Activated CD4-positive, CD25-positive, alpha-beta regulatory T cell treated with anti-CD3 and anti-CD28 coated beads, Interleukin-2, amount 50 U/mL, for 16 hours (primary cell): ENCODE measurements around the gene ZFAND2A.
"Not testable (repeated sequence)": the region's sequence is repeated elsewhere in the genome, so short reads cannot be mapped to it uniquely, and the experiment has no call there.

Source experiments
- DNase-seq: peaks from one replicate; pipeline ENCODE4 v3.0.0-alpha.2; 2020; ENCODE audit warnings: low read depth, low spot score

Gene ZFAND2A

GRCh38 chr7:1151653-1152425 is 8.2 kb downstream of the ZFAND2A start:
- no peak for DNase-seq

- DNase-seq = no peak
Measured at GRCh38 chr7:1151156-1151555, 8.8 kb downstream of the ZFAND2A start.

- no peak for DNase-seq
Measured at GRCh38 chr7:1150400-1151002, 9.5 kb downstream of the ZFAND2A start.

DNA sequence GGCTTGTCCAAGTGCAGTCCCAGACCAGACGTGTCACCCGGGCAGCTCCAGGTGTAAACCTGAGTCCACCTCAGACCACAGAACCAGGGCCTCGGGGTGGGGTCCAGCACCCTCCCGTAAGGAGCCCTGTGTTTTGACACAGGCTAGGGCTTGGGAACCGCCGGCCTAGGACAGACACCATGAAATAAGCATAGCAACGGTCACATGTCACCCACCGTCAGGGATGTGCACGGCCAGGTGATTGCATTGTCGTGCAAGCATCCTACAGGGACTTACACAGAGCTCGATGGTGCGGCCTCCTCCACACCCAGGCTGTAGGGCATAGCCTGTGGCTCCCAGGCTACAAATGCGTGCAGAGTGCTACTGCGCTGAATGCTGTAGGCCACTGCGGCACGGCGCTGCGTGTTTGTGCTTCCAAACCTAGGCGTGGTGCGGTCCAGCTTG is 10.6 kb downstream of the ZFAND2A start:
- no peak for DNase-seq

DNA sequence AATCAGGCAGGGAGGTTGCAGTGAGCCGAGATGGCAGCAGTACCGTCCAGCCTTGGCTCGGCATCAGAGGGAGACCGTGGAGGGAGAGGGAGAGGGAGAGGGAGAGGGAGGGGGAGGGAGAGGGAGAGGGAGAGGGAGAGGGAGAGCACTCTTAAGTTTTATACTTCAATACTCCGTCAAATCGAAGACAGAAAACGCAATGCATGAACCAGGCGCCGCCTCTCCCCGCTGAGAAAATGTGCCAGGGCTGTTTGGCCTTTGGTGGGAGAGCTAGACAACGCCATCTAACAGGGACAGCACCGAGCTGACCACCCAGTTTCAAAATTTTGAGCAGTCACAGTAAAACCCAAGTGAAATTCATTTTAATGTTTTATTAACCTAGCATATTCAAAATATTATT is 12.1 kb downstream of the ZFAND2A start:
- DNase-seq = not testable (repeated sequence)

GRCh38 chr7:1144269-1144771 is 15.7 kb downstream of the ZFAND2A start:
- no peak for DNase-seq

DNA sequence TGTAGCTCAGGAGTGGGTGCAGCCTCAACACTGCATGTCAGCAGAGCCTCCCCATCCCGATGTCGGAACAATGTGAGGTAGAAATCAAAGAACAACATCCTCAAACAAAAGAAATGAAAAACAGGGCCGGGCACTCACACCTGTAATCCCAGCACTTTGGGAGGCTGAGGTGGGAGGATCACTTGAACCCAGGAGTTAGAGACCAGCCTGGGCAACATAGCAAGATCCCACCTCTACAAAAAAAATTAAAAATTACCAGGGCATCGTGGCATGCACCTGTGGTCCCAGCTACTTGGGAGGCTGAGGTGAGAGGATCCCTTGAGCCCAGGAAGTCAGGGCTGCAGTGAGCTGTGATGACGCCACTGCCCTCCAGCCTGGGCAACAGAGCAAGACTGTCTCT is 17.0 kb downstream of the ZFAND2A start:
- DNase-seq = not testable (repeated sequence)

DNA sequence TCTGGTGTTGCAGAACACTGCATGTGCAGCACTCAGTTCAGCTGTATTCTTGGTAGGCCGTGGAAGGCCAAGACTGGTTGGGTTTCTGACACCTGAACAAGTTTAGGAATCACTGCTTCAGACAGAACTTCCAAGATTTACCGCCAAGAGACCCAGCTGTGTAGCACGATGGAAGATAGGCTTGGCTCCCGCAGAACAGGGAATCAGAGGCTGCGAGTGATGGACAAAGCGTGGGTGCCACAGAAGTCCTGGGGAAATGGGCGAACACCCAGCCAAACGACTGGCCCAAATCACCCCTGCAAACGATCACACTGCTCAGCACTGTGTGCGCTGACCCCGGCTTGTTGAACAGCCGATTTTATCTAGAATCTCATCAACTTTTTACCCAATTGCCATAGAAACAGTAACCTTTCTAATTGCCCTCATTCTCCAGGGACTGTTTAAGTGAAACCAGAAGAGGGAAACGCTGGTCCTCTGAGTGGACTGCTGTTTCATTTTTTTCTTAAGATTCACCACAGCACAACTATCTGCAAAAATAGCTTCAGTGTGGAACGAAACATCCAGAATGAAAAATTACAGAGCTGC is 17.9 kb downstream of the ZFAND2A start:
- DNase-seq = no peak

DNA sequence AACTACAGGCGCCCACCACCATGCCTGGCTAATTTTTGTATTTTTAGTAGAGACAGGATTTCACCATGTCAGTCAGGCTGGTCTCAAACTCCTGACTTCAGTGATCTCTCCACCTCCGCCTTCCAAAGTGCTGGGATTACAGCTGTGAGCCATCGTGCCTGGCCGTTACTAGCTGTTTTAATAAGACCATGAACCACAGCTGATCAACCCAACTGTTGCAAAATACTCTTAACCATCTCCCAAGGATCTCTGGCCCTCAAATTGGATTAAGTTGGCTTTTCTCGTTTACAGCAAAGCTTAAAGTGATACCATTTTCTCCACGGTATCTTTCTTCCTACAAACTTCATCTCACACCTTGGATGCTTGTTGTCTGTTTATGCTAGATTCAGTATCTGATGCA is 18.3 kb downstream of the ZFAND2A start:
- DNase-seq = no peak

DNA sequence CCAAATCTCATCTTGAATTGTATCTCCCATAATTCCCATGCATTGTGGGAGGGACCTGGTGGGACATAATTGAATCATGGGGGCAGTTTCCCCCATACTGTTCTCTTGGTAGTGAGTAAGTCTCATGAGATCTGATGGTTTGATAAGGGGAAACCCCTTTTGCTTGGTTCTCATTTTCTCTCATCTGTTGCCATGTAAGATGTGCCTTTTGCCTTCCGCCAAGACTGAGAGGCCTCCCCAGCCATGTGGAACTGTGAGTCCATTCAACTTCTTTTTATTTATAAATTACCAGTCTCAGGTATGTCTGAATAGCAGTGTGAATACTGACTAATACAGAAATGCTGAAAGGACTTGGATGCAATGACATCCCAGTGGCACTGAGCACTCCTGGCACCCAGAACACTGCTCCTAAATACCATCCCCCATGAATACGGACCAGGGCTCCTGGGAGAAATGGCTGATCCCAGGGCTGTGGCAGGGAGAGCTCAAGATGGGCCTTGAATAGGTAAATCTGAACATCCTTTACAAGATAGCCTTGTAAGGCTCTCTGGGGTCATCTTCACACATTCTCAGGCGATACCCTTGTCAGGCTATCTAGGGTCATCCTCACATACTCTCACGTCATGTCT is 19.4 kb downstream of the ZFAND2A start:
- no peak for DNase-seq

GRCh38 chr7:1137517-1138167 is 22.4 kb downstream of the ZFAND2A start:
- DNase-seq = no peak

- DNase-seq = no peak
Measured at GRCh38 chr7:1136841-1137516, 23.0 kb downstream of the ZFAND2A start.

- DNase-seq = no peak
Measured at GRCh38 chr7:1134951-1135350, 25.0 kb downstream of the ZFAND2A start.

DNA sequence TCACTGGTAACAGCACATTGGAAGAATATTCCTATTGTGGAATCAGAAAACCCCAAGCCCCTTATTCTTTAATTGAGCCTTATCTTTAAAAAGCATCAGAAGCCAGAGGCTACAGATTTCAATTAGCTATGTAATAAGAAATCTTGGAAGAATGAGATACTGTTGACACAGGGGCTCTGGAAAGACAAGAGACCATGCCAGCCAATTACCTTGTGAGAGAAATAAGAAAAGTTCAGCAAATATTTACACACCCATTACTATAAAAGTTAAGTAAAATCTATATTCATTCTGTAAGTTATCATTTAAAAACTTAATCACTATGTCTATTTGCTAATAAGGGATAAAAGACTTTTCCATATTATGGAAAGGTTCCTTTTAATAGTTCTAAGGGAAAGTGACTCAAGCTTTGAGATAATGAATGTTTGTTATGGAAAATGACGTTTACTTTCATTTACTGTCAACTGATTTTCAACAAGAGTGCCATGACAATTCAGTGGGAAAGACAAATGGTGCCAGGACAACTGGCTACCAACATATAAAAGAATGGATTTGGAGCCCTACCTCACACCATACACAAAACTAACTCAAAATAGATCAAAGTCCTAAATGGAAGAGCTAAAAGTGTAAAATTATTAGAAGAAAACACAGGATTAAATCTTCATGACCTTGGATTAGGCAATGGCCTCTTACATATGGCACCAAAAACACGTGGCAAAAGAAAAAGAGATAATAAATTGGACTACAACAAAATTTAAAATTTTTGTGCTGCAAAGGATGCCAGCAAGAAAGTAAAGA is 28.3 kb downstream of the ZFAND2A start:
- no peak for DNase-seq

- no peak for DNase-seq
Measured at GRCh38 chr7:1130021-1130990, 29.7 kb downstream of the ZFAND2A start.

DNA sequence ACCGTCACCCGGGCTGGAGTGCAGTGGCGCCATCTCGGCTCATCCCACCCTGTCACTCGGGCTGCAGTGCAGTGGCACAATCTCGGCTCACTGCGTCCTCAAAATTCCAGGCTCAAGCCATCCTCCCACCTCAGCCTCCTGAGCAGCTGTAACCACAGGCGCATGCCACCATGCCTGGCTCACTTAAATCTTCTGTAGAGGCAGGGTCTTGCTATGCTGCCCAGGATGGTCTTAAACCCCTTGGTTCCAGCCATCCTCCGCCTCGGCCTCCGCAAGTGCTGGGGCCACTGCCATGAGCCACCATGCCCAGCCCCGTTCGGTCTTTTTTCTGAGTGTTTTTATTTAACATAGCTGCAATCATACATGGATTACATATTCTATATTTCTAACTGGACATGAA is 30.6 kb downstream of the ZFAND2A start:
- no peak for DNase-seq

DNA sequence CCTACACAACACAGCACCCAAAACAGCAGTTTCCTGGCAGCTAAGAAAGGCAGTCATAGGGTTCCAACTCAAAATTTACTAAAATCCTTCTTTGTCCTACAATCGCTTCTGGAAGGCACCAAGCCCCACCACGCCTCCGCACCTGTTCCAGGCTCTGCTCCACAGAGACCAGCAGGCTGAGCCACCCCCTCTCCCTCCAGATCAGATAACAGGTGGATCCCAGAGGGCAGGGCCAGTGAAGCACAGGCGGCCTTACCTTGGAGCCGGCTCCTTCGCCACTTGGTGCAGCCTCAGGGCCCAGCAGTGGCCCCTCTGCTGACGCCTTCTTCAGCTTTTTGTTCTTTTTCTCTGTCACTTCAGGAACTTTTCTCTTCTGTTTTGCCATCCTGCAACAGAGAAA is 33.0 kb downstream of the ZFAND2A start:
- DNase-seq = no peak

DNA sequence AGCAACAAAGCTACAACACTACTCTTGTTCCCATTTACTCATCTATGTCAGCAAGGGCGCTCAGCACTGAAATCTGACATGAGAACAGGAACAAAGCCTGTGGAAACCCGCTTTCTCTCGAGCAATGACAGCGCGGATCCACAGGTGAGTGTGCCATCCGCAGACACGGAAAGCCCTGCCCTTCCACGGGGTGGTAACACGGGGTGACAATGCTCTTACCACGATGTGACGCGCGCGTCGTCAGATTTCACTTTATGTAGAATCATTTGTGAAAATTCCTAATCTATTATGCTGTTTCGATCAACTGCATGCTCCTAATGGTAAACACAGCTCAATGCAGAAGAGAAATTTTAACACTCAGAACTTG is 34.4 kb downstream of the ZFAND2A start:
- DNase-seq = no peak
